ENCODE measurements around the gene PLS1. TPM values are rescaled to one million over a fixed set of nuclear protein-coding genes. Genes with fewer than 3 reads are reported as not detected.

The PLS1 gene
- total RNA-seq, 3 donors from 2014 or later: 3.8 to 6.9 (median 4.6) TPM

Other genes with a start within 250 kb of the PLS1 start
- 10 to 100 TPM; 25.8 to 33.2 (median 26.8) TPM for gene XRN1, start 148.4 kb upstream of the PLS1 start, total RNA-seq
- 10 to 100 TPM; 25.5 to 27.9 (median 25.7) TPM for gene ATR, start 17.7 kb upstream of the PLS1 start, total RNA-seq
- 1 to 10 TPM in 1 of 3 donors, under 1 TPM in 2; 0.54 to 1.4 (median 0.68) TPM for gene TRPC1, start 127.6 kb downstream of the PLS1 start, total RNA-seq

Data from activated T-cell treated with anti-CD3 and anti-CD28 coated beads, Interleukin-2, amount 50 U/mL, for 4 hours (primary cell).